Type B pancreatic cell (in vitro differentiated cells): ENCODE measurements around the gene THADA. TPM values are rescaled to one million over a fixed set of nuclear protein-coding genes. Genes with fewer than 3 reads are reported as not detected.
A peak's percentile ranks its signal among the peaks of the same experiment; 100 is the strongest.

ENCODE experiments used
- DNase-seq: peaks from one replicate; pipeline ENCODE4 v3.0.0; 2021; ENCODE audit warnings: mixed read lengths; ENCODE audit not compliant: unreplicated experiment; ENCODE audit errors: extremely low spot score
- H3K27ac Mint-ChIP-seq: 2 replicates; pipeline ENCODE4 v1.8.0; 2021; ENCODE audit warnings: mild to moderate bottlenecking, mixed read lengths
- H3K27me3 Mint-ChIP-seq: 2 replicates; pipeline ENCODE4 v1.8.0; 2021; ENCODE audit warnings: mixed read lengths
- H3K36me3 Mint-ChIP-seq: 2 replicates; pipeline ENCODE4 v1.8.0; 2021; ENCODE audit warnings: mixed read lengths
- H3K4me1 Mint-ChIP-seq: one replicate; pipeline ENCODE4 v1.8.0; 2021; ENCODE audit warnings: mixed read lengths; ENCODE audit not compliant: unreplicated experiment
- H3K4me3 Mint-ChIP-seq: 2 replicates; pipeline ENCODE4 v1.8.0; 2021; ENCODE audit warnings: mild to moderate bottlenecking, mixed read lengths
- H3K9me3 Mint-ChIP-seq: 2 replicates; pipeline ENCODE4 v1.8.0; 2021; ENCODE audit warnings: mixed read lengths
- CTCF ChIP-seq: fragments of 200-600 bp; sonication (generic); conservative IDR thresholded peaks from 2 replicates; pipeline ENCODE4 v1.5.0; 2021; ENCODE audit warnings: antibody characterized with exemption, mild to moderate bottlenecking
- total RNA-seq: library from RNA; stranded (reverse); gene quantifications from 2 replicates; pipeline ENCODE4 v1.2.1, GENCODE V29; 2021; ENCODE audit warnings: low replicate concordance

The THADA gene
- total RNA-seq, 1 donor from 2014 or later: 35.6 TPM

GRCh38 chr2:43230951-43231827 lies 364.6 kb downstream of the THADA start:
- DNase-seq: no peak
- Mint-ChIP-seq H3K4me3 (peak overlapping the region; percentile 44), H3K9me3 (no peaks in the 10 kb centered on the region), H3K36me3 (peaks cover 6% of the 10 kb centered on the region), H3K27ac (peak overlapping the region; percentile 31), H3K27me3 (no peaks in the 10 kb centered on the region), H3K4me1 (peaks cover 34% of the 10 kb centered on the region)
- TF ChIP-seq CTCF: no peak

- H3K4me1 Mint-ChIP-seq: peaks cover 34% of the 10 kb centered on the region
- no peak overlapping the region for H3K27ac Mint-ChIP-seq
- H3K9me3 Mint-ChIP-seq: no peaks in the 10 kb centered on the region
- H3K4me3 Mint-ChIP-seq: no peak overlapping the region
- DNase-seq: no peak
- TF ChIP-seq CTCF: no peak
- H3K27me3 Mint-ChIP-seq: no peaks in the 10 kb centered on the region
- H3K36me3 Mint-ChIP-seq: peaks cover 5% of the 10 kb centered on the region
Observed at GRCh38 chr2:43230351-43230885, 365.4 kb downstream of the THADA start.

GRCh38 chr2:43228756-43229659 lies 366.8 kb downstream of the THADA start:
- peaks cover 3% of the 10 kb centered on the region for H3K27me3 Mint-ChIP-seq
- TF ChIP-seq CTCF: no peak
- no peak for DNase-seq
- H3K9me3 Mint-ChIP-seq: no peaks in the 10 kb centered on the region
- H3K27ac Mint-ChIP-seq: peak overlapping the region; percentile 94
- H3K4me3 Mint-ChIP-seq: peak overlapping the region; percentile 88
- peaks cover 34% of the 10 kb centered on the region for H3K4me1 Mint-ChIP-seq
- H3K36me3 Mint-ChIP-seq: peaks cover 12% of the 10 kb centered on the region

GRCh38 chr2:43228321-43228751 lies 367.5 kb downstream of the THADA start:
- no peak for TF ChIP-seq CTCF
- H3K27me3 Mint-ChIP-seq: peaks cover 7% of the 10 kb centered on the region
- H3K4me3 Mint-ChIP-seq: peak overlapping the region; percentile 88
- no peaks in the 10 kb centered on the region for H3K9me3 Mint-ChIP-seq
- H3K36me3 Mint-ChIP-seq: peaks cover 18% of the 10 kb centered on the region
- H3K4me1 Mint-ChIP-seq: peaks cover 34% of the 10 kb centered on the region
- H3K27ac Mint-ChIP-seq: peak overlapping the region; percentile 94
- no peak for DNase-seq

GRCh38 chr2:43227830-43228281 lies 368.0 kb downstream of the THADA start:
- Mint-ChIP-seq H3K27me3 (peaks cover 7% of the 10 kb centered on the region), H3K9me3 (no peaks in the 10 kb centered on the region), H3K4me3 (peak overlapping the region; percentile 88), H3K36me3 (peaks cover 20% of the 10 kb centered on the region), H3K27ac (peak overlapping the region; percentile 94), H3K4me1 (peaks cover 30% of the 10 kb centered on the region)
- no peak for TF ChIP-seq CTCF
- DNase-seq: no peak
